ENCODE measurements around the gene TSSK1B. TPM values are rescaled to one million over a fixed set of nuclear protein-coding genes. Genes with fewer than 3 reads are reported as not detected.

TSSK1B gene, protein sequence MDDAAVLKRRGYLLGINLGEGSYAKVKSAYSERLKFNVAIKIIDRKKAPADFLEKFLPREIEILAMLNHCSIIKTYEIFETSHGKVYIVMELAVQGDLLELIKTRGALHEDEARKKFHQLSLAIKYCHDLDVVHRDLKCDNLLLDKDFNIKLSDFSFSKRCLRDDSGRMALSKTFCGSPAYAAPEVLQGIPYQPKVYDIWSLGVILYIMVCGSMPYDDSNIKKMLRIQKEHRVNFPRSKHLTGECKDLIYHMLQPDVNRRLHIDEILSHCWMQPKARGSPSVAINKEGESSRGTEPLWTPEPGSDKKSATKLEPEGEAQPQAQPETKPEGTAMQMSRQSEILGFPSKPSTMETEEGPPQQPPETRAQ
- 0.79 TPM in 1 of 2 replicates, not detected in the other for total RNA-seq

DNA sequence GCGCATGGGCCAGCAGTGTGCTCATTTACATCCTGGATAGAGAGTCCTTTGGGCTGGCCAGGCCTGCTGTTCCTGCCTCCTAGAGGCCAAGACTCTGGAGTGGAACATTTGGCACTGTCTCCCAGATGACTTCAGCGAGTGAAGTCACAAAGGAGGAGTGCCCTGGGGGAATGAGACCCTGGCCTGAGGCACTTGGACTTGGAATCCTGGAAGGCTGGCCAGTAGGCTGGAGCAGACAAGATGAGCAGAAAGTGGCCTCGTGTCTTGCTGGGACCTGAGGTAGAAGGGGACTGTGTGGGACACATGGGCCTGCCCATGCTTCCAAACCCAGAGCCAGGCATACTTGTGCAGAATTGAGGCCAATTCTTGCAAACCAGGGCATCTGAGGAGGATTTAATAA lies at the start of gene TSSK1B:
Gene TSSK1B (minus strand): TSS at position 101 of the 400 bp plus-strand sequence. CDS start 150 bp downstream, outside the sequence.

Other genes starting within 250 kb of the TSSK1B start
- gene MCC, start 53.5 kb upstream of the TSSK1B start, total RNA-seq = 6.0 and 11.8 TPM in 2 replicates
- 23.5 and 24.3 TPM in 2 replicates for gene YTHDC2, start 78.7 kb upstream of the TSSK1B start, total RNA-seq

All from placental epithelial cell (primary cell).